Activated CD4-positive, CD25-positive, alpha-beta regulatory T cell (primary cell): ENCODE results near the gene ADCY6.
"Not testable (repeated sequence)": the region's sequence is repeated elsewhere in the genome, so short reads cannot be mapped to it uniquely, and the experiment has no call there.

Experiments used
- DNase-seq, 4 experiments: peaks; one replicate each; lab custom pipeline; 2025; lab: John Stamatoyannopoulos, UW

The ADCY6 gene

DNA sequence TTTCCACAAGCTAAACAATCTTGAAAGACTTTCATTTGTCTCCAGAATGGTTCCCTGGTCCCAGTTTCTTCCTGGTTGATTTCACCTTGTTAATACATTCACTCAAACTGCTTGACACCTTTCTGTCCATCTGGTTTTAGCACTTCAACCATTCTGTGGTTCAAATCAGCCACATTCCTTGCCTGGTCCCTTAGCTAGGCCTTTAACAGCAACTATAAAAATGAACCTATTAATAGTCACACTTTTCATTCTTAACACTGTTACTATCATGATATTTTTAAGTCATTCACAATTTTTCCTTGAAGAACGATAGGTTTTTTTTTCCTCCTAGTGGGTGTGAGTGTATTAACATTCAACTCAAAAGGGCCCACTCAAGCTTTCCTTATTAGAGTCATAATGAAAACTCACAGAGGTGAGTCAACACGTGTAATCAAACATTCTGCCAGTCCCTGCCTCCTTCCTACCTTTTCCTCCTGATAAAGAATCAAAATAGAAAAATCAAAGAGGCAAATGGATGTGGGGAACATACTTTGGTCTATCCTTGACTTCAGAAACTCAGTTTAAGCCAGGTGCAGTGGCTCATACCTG is 38.0 kb downstream of the ADCY6 start:
- DNase-seq, result no peak

- DNase-seq, result no peak
Measured at GRCh38 chr12:48750215-48750614, 38.7 kb downstream of the ADCY6 start.

DNA sequence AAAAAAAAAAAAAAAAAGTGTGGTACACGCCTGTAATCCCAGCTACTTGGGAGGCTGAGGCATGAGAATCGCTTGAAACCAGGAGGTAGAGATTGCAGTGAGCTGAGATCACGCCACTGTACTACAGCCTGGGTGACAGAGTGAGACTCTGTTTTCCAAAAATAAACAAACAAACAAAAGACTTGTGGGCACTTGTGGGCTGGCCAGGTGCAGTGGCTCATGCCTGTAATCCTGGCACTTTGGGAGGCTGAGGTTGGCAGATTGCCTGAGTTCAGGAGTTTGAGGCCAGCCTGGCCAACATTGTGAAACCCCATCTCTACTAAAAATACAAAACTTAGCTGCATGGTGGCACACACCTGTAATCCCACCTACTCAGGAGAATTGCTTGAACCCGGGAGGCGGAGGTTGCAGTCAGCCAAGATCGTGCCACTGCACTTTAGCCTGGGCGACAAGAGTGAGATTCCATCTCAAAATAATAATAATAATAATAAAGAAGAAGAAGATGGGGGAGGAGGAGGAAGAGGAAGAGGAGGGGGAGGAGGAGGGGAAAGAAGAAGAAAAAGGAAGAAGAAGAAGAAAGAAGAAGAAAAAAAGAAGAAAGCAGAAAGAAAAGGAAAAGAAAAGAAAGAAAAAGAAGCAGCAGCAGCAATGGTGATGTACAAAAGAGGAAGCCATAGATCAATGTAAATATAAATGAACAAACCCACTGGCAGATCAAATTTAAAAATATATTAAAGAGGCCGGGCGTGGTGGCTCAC is 44.5 kb downstream of the ADCY6 start:
- no peak for DNase-seq

DNA sequence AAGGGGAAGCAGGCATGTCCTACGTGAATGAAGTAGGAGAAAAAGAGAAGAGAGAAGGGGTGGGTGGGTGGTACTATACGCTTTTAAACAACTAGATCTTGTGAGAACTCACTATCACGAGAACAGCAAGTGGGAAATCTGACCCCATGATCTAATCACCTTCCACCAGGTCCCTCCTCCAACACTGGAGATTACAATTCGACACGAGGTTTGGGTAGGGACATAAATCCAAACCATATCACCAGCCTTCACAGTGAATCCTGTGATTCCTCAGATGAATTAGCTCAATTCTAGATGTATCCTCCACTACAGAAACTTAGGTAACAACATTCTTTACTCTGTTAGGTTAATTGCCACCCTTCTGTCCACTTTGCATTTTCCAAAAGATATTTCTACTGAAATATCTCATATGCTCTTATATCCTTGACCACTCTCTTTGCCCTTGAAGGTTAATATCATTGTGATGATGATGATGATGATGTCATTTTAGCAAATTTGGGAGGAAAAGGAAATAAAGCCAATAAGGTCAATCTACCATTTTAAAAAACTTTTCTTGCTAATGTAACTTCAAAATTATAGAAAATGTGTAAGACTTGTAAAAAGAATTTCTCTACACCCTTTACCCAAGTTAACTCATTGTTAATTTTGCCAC is 49.1 kb downstream of the ADCY6 start:
- DNase-seq, result no peak

DNA sequence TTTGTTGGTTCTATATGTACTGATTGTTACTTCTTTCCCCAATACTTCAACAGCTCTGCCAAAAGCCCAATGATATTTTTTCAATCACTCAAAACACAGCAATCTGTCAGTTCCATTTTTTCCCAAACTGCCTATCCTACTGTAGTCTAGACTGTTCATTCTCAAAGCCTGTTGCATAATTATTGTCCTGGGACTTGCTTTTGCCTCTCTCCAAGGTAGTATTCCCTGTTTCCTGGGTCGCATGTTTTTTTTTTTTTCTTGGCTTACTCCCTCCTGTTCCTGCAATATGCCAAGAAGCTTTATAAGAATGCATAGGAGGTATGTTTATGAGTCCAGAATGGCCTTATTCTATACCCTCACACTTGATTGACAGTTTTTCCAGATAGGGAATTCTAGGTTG is 52.4 kb downstream of the ADCY6 start:
- no peak for DNase-seq

GRCh38 chr12:48728807-48729206 is 60.1 kb downstream of the ADCY6 start:
- DNase-seq, result no peak

- not testable (repeated sequence) for DNase-seq
Measured at GRCh38 chr12:48720737-48721136, 68.2 kb downstream of the ADCY6 start.

- DNase-seq, result not testable (repeated sequence)
Measured at GRCh38 chr12:48720171-48720570, 68.7 kb downstream of the ADCY6 start.

DNA sequence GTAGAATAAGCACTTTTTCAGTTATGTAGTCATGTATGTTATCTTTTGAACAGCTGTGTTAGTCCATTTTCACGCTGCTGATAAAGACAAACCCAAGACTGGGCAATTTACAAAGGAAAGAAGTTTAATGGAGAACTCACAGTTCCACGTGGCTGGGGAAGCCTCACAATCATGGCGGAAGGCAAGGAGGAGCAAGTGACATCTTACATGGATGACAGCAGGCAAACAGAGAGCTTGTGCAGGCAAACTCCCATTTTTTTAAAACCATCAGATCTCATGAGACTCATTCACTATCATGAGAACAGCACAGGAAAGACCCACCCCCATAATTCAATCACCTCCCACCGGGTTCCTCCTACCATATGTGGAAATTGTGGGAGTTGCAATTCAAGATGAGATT is 69.9 kb downstream of the ADCY6 start:
- not testable (repeated sequence) for DNase-seq

- DNase-seq, result no peak
Measured at GRCh38 chr12:48717252-48717695, 71.6 kb downstream of the ADCY6 start.

DNA sequence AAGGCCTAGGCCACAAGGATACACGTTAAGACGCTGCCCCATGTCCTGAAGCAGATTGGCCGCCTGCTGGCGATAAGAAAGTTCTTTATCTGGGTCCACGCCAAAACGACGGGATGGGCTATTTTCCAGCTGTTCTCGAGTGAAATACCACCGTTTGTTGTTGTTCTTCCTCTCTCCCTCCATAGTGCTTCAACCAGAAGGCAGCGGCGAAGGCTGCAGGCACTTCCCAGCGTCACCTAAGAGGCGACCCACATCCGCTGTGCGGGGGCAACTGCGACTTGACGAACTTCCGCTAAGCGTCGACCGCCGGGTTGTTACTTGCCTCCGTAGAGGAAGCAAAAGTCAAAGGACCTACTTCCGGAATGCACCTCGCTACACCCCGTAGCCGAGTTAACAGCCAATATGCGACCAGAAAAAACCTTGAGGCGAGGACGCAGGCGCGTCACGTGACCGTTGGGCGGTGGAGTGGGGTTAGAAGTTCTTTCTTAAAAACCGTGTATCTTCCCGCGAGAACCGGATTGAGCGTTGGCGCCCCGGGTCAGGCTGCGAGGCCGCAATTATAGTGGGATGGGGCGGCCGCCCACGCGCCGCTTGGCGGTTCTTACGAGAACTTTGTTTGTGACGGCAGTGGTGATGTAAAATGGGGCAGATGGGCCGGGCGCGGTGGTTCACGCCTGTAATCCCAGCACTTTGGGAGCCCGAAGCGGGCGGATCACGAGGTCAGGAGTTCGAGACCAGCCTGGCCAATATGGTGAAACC is 72.2 kb downstream of the ADCY6 start, which contains the start of gene CCNT1:
Gene CCNT1, minus strand, starts transcription at position 215 of the 759 bp plus-strand sequence. Its CDS starts 32 bp downstream, at position 183.
- DNase-seq, result peak; percentile 87 to 96 (median 94)
